Retinal pigment epithelial cell (primary cell): Measurements from ENCODE around the gene DOC2B.

Experiments used
- DNase-seq: peaks from one replicate; pipeline ENCODE4 v3.0.0-alpha.2; 2010; ENCODE audit warnings: low read depth
- H3K4me3 ChIP-seq: 2 replicates; pipeline ENCODE4 v1.5.1; 2011; ENCODE audit warnings: mild to moderate bottlenecking, low read length, control low read depth, moderate library complexity
- CTCF ChIP-seq: conservative IDR thresholded peaks from 2 replicates; pipeline ENCODE4 v1.5.1; 2011; ENCODE audit warnings: low read depth, low read length, control low read depth, inconsistent platforms

The DOC2B gene

GRCh38 chr17:193426-193810 is 12.0 kb upstream of the DOC2B start:
- no peak for TF ChIP-seq CTCF
- DNase-seq, result no peak
- H3K4me3 ChIP-seq, result no peak overlapping the region

GRCh38 chr17:192666-193425 is 11.4 kb upstream of the DOC2B start:
- no peak overlapping the region for H3K4me3 ChIP-seq
- DNase-seq, result no peak
- TF ChIP-seq CTCF, result no peak

- no peak for DNase-seq
- TF ChIP-seq CTCF, result no peak
- H3K4me3 ChIP-seq, result no peak overlapping the region
Observed at GRCh38 chr17:189444-189843, 8.0 kb upstream of the DOC2B start.

- no peak for DNase-seq
- no peak for TF ChIP-seq CTCF
- H3K4me3 ChIP-seq, result no peak overlapping the region
Observed at GRCh38 chr17:187130-187529, 5.7 kb upstream of the DOC2B start.

GRCh38 chr17:185445-186138 is 4.1 kb upstream of the DOC2B start:
- DNase-seq, result no peak
- no peak for TF ChIP-seq CTCF
- H3K4me3 ChIP-seq, result no peak overlapping the region

GRCh38 chr17:183021-183420 is 1.6 kb upstream of the DOC2B start:
- TF ChIP-seq CTCF, result no peak
- no peak for DNase-seq
- no peak overlapping the region for H3K4me3 ChIP-seq
